ENCODE measurements around the gene FZD4.

The FZD4 gene

DNA sequence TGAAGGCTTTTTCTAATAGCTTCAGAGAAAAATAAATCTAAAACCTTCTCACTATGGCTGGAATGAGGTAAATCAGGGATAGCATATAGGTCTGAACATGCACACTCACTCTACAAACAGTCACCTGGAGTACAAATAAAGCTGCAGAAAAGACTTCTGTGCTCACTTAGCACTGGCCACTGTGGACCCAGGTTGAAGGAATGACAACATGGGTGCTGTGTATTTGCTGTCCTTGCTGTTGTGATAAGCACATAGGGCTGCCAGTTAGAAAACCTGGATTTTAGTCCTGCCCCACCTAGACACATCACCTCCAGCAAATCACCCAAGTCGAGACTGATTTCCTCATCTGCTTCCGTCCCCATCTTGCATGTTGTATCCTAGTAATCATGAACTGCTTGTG, 51.2 kb downstream of the FZD4 start:
- no peak for DNase-seq

DNA sequence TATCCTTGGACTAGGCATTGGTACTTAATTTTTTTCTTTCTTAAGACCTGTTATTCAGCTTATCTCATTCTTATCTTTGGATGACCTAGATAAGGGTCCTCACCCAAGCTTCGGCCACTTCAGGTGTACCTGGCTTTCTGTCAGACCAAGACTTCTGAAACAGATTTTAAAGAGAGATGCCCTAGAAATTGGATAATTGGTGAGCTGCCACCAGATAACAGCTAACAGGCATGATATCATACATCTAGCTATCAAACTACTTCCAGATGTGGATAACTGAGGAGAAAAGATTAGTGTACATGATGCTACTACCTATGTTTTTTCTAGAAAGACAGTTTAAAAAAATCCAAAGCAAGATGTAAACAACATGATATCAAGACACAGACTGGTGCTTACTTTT, 52.9 kb downstream of the FZD4 start:
- no peak for DNase-seq

DNA sequence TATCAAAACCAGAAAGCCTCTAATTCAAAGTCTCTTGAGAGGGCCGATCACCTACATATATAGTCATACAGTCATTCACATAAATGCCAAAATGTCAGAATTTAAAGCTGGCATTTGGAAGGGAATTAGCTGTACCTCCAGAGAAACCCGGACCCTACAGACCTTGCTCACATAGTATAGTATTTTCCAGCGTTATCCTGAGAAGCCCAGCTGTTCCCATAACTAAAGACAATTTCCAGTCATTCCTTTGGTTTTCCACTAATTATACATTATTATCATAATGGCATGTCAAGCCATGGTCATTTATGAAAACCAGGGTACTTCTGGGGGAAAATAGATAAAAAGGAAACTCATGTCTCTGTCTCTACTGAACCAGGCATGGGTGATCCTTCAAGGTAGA, 53.6 kb downstream of the FZD4 start:
- DNase-seq = no peak

DNA sequence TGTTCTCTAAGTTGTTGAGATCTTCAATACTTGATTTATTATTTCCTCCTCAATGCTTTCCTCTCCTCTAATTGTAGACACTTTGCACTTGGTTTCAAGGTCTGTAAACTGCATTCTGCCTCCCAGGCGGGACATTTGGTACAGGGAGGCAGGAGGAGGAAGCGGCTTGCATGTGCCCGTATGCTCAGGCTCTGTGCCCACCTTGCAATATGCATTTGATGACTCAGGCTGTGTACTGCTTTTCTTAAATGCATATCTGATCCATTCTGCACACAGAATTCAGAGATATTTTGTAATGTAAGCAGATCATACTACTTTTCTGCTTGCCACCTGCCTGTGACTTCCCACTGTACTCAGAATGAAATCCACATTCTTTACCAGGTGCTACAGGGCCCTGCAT, 55.0 kb downstream of the FZD4 start:
- no peak for DNase-seq

DNA sequence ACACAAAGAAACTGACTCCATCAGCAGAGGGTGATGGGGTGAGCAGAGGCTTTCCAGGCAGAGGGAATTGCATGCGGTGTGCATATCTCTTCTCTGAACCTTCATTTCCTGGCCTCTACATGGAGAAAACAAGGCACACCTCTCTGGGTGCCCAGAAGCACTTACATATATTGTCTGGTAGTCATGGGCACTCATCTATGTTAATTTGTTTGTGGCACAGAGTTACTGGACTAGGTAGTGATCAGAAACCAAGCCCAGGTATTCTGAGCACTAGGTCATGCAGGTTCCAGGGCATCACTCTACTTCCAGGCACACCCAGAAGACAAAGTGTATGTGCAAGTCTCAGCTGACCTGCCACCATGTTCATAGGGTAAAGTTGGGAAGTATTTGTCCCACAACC, 56.5 kb downstream of the FZD4 start:
- no peak for DNase-seq

DNA sequence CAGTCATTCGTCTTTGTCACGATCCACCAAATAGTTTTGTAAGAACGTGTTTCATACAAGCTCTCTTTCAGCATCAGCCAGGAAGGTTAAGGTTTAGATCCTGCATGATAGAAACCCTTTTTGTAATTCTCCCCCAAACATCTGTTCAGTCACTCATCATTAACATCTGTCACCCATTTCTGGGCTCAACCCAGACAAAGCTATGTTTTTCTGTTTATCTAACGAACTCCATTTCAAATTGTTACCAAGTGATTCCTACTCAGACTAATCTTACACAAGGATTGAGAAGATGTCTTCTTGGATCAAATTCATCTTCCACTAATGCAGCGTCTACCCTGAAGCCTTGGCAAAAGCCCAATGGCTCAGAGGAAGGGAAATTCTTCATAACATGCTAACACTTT, 58.8 kb downstream of the FZD4 start:
- DNase-seq = no peak
